Measurements from ENCODE around the gene UNC5B.

GRCh38 chr10:71269301-71270288, 57.2 kb downstream of the UNC5B start:
- no peak for TF ChIP-seq EZH2 (IDR thresholded peaks at IDR 0.05)
- TF ChIP-seq POLR2AphosphoS5 (IDR thresholded peaks at IDR 0.05; ENCODE audit: borderline replicate concordance, low read depth, low read length) = no peak
- no peak for TF ChIP-seq FOXP2 (optimal IDR thresholded peaks at IDR 0.05; ENCODE audit: control extremely low read depth, extremely low read length, insufficient read depth)
